HG03175 (cell line): Measurements from ENCODE around the gene CAMK1D.

Experiments used
- ATAC-seq: cut with Tn5 transposase; IDR thresholded peaks from one replicate; pipeline ENCODE4 v1.9.1; 2021; ENCODE audit warnings: mild to moderate bottlenecking, moderate library complexity; ENCODE audit not compliant: unreplicated experiment

Gene CAMK1D

DNA sequence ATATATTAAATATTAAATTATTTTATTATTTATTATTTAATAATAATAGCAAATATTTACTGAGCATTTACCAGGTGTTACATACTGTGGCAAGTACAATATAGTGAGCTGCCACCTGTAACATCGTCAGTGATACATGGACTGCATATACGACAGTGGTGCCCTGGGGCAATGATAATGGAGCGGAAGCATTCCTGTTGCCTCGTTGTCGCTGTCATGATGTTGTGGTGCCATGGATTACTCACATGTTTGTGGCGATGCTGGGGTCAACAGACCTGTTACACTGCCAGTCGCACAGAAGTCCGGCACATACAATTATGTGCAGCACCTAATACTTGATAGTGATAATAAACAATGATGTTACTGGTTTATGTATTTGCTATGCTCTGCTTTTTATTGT lies 20.6 kb downstream of the CAMK1D start:
- no peak for ATAC-seq

GRCh38 chr10:12372846-12373245 lies 23.5 kb downstream of the CAMK1D start:
- ATAC-seq = no peak

- no peak for ATAC-seq
These were observed 25.7 kb downstream of the CAMK1D start for GRCh38 chr10:12375076-12375504.

DNA sequence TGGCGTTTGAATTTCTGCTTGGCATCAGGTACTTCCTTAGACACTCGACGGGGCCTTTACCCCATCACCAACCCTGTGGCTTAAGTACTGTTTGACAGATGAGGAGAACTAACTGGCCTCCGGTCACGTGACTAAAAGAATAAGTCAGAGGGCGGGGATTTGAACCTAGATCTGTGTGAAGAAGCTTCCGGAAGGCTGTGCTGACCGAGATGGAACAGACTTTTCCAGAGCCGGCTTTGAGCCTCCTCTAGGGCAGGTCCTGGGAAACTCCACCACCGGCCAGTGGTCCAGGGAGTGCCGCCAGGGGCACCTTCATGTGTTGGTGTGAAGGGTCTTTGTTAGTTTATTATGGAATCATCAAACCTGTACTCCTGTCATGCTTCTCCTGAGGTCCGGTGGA lies 26.9 kb downstream of the CAMK1D start:
- ATAC-seq = no peak

DNA sequence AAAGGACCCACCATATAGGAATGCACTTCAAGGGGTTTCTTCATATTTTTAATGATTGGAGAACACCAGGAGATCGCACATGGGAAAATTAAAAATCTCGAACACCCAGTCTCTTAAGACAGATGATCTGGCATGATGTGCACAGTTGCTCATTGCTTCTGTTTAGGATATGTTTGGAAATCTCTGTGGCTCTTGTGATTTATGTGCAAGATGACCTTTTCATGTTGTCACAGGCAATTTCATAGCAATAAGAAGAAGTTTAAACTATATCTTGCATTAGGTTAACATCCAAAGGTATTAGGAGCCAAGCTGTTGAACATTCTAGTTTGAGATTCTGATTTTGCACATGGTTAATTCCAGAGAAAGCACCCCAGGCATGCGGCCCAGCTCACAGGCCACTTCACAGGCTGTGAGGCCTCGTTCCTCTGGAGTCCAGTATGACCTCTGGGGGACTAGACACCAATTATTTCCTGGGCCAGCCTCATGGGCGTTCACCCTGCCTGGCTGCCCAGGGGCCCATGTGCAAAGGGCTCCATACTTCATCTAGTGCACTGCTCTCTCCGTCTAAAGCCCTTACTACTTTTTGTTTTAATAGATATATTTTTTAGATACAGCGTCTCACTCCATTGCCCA lies 28.4 kb downstream of the CAMK1D start:
- ATAC-seq = no peak

GRCh38 chr10:12380999-12381398 lies 31.7 kb downstream of the CAMK1D start:
- no peak for ATAC-seq

GRCh38 chr10:12381536-12382156 lies 32.3 kb downstream of the CAMK1D start:
- no peak for ATAC-seq

DNA sequence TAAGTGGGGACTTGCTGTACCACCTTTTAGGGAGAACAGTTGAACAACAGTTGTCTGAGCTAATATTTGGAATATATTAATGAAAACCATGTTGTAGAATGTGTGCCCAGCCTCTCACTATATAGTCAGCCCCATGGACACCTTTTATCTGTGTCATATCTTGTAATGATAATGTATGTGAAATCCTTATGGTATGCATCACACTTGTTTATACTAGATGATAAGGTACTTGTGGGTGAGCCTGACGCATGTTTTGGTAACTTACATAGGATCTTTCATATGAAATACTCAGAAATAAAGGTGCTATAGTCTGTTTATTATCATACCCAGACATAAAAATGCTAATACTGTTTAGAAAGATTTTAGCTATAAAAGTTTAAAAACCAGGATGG lies 32.8 kb downstream of the CAMK1D start:
- no peak for ATAC-seq

DNA sequence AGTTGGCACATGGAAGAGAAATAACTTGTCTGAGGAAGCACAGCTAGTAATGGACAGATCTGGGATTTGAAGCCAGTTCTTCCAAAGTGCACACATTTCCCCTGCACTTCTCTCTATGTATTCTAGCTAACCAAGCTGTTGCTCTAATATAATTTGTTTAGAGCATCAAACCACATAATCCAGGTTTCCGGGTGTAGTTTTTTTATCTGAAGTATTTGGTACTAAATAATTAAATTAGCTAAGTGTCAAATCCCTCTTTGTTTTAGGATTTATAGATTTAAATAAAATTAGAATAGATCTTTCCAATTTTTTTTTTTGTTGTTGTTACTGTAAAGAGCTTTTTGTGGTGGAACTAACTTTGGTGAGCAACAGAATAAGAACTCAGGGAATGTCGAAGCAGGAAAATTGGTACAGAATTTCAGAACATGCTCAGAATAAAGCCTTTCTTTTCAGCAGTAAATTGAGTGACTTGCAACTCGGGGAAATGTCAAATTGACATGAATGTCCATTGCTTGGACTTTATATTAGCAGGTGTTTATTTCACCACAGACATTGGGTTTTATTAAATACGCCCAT lies 33.7 kb downstream of the CAMK1D start:
- no peak for ATAC-seq

DNA sequence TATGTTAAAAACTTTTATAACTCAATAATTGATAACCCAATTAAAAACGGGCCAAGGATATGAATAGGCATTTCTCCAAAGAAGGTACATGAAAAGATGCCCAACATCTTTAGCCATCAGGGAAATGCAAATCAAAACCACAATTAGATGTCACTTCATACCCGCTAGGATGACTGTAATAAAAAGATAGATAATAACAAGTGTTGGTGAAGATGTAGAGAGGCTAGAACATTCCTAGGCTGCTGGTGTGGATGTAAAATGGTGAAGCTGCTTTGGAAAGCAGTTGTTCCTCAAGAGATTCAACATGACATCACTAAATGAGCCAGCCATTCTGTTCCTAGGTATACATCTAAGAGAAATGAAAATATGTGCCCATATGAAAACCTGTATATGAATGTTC lies 35.6 kb downstream of the CAMK1D start:
- no peak for ATAC-seq

- no peak for ATAC-seq
These were observed 38.3 kb downstream of the CAMK1D start for GRCh38 chr10:12387561-12388210.

DNA sequence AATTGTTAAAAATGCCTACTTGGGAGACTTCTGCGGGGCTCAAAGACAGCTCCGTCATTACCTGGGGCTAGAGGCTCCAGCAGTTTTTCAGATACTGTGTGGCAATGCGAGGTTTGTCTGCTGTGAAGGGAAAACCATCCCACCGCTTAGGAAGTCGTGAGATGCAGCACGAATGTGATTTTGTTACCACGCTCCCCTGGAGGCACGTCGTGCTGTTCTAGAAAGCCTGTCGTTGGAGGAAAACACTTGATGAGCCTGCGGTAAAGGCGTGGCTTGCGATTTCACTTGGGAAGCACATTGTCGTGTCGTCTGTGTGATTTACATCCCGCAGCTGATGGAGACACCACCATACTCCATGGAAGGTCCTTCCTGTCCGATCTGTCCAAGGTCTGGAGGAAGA lies 39.3 kb downstream of the CAMK1D start:
- no peak for ATAC-seq

GRCh38 chr10:12389154-12389734 lies 39.9 kb downstream of the CAMK1D start:
- no peak for ATAC-seq

GRCh38 chr10:12390733-12391132 lies 41.4 kb downstream of the CAMK1D start:
- ATAC-seq = no peak

- ATAC-seq = no peak
These were observed 41.9 kb downstream of the CAMK1D start for GRCh38 chr10:12391206-12391605.

- no peak for ATAC-seq
These were observed 44.5 kb downstream of the CAMK1D start for GRCh38 chr10:12393831-12394230.

GRCh38 chr10:12394241-12395033 lies 45.1 kb downstream of the CAMK1D start:
- ATAC-seq = no peak

GRCh38 chr10:12396093-12396492 lies 46.7 kb downstream of the CAMK1D start:
- no peak for ATAC-seq

DNA sequence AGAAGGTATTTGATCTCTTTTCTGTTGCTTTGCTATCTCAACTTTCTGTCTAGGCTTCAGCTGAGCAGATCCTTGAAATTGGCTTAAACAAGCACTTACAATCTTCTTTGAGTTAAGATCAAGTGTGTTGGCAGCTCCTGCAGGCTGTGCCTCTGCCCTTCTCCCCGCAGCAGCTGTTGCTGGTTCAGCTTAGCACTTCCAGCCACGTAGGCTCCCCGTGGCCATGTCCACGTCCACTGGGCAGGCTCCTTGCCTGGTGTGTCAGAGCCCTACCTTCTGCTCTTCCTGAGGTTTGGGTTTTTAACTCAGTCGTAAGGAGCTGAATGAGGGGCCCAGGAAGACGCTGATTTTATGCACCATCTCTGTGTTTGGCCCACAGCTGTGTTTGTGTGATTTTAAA lies 47.2 kb downstream of the CAMK1D start:
- ATAC-seq = no peak

DNA sequence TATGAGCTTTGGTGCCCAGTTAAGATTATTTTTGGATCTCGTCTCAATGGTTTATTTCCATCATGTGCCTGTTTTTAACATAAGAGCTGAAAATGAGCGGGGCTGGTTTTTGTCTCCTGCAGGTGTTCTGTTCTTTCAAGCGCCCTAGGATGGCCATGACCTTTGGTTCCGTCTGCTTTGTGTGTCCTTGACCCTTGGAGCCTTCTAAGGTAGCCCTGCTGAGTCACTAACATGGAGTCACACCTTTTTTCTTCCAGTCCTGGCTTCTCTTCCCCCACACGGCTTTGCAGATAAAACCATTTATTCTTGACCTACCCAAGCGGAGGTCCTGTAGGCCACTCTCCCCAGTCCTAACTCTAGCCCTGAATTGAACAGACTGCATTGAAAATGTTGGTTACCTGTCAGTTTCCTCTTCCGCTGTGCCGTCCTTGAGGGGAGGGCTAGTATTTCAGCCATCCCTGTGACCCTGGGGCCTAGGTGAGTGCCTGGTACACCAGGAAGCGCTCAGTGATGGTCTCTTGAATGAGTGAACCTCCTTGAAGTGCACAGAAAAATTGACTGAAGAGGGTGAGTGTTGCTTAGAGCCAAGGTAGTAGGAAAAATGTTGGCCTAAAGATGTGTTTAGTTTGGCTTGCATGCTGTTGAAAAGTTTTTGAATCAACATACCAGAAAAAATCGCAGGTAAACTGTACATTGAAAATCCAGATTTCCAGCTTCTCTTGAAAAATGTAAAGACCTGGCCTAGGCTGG lies 48.0 kb downstream of the CAMK1D start:
- ATAC-seq = no peak
